ENCODE results near the gene GMDS.
"Not testable (repeated sequence)": the region's sequence is repeated elsewhere in the genome, so short reads cannot be mapped to it uniquely, and the experiment has no call there.

GMDS gene

DNA sequence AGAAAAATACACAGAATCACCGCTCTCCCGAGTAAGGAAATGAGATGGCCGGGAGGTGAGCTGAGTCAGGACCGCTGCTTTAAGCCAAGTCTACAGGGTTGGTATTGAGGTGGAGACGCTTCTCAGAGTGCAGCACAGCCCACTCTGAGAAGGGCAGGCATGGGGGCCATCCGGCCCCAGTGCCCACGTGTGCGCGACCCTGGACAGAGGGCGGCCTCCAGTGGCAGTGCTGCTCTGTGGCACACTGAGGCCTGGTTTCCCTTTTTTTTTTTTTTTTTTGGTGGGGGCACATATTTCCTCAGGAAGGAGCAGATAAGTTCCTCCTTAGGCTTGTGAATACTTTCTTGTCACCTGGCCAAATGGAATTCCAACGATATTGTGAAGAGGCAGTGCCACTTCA is 546.9 kb downstream of the GMDS start:
- DNase-seq: no peak

DNA sequence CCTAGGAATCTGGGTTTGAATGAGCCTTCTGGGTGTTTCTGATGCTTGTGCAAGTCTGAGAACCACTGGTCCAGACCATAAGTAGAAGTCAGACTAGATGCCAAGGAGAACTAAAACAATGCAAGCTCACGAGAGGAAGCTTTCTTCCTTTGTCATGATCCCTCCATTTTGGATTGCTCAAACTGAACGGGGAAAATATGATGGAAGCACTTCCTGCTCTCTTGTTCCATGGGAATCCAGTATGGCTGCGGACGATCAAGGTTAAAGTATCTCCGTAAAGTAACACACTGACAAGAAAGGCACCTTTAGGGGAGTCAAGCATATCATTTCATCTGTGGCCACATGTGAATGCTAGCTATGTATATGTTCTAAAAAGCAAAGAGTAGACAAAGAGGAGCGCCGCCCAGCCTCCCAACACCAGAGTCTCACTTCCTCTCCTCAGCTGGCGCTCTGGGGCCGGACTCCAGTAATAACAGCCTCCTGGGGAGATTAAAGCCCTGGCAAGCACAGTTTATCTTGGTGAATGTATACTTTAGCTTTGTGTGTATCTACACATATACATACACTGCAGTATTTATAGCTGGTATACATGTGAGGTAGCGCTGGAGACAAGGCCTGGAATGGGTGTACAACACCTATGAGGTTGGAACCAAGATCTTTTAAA is 547.6 kb downstream of the GMDS start:
- DNase-seq: no peak

DNA sequence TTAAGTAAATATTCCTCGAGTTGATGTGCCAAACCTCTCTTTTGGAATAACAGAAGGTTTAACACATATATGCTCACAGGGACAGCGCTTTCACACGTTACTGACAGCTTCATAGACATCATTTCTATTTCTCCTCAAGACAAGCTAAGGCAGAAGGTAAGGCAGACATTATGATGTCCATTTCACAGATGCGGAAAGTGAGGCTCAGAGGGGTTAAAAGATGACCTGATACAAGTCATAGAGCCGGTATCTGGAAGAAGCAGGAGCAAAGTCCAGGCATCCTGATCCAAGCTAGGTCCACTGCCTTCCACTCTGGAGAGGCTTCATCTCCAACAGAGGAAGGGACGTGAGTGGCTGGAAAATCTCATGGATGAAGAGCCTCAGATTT is 548.9 kb downstream of the GMDS start:
- no peak for DNase-seq

DNA sequence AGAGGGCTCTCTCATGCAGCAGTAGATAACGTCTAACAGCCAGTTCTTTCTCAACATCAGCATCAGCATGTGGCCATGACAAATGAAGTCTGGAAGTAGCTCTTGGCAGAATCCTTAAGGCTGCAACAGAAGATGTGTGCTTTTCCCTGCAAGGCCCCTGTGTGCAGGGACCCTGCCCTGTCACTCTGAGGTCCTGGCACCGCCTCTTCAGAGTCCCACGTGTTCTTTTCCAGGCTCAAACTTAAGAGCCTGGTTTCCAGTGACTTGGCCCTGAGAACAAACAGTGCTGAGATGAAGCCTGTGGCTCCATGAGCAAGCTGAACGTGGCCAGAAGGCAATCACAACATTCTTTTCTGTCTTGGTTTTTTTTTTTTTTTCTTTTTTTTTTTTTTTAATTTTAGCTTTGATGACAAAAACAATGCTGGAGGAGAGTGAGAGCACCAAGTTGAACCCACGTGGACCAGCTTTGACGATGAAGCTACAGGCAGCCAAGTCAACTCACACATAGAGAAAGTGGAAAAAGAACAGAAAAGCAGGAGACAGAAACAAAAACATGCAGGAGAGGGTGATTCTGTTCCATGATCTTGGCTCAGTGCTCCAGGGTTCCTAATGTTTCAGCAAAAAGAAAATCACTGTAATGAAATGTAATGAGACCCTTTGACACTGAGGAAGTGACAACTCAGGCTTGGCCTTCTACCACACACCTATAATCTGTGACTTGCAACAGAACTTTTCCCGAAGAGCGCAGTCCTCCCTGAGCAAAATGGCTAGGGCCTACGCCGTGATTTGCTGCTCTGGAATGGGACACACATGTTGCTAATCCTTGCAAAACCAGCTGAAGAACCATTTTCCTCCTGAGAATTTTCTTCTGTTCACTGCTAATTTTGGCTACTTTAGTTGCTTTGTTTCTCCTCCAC is 549.6 kb downstream of the GMDS start:
- DNase-seq: no peak

DNA sequence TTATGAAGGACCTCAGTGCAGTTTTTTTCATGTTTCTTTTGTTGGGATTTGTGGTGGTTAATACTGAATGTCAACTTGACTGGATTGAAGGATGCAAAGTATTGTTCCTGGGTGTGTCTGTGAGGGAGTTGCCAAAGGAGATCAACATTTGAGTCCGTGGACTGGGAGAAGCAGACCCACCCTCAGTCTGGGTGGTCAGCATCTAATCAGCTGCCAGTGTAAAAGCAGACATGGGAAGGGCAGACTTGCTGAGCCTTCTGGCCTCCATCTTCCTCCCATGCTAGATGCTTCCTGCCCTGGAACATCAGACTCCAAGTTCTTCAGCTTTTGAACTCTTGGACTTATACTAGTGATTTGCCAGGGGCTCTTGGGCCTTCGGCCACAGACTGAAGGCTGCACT is 553.6 kb downstream of the GMDS start:
- not testable (repeated sequence) for DNase-seq

DNA sequence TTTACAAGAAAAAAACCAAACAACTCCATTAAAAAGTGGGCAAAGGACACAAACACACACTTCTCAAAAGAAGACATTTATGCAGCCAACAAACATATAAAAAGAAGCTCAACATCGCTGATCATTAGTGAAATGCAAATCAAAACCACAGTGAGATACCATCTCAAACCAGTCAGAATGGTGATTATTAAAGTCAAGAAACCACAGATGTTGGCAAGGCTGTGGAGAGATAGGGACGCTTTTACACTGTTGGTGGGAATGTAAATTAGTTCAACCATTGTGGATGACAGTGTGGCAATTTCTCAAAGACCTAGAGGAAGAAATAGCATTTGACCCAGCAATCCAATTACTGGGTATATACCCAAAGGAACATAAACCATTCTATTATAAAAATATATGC is 554.7 kb downstream of the GMDS start:
- DNase-seq: not testable (repeated sequence)

DNA sequence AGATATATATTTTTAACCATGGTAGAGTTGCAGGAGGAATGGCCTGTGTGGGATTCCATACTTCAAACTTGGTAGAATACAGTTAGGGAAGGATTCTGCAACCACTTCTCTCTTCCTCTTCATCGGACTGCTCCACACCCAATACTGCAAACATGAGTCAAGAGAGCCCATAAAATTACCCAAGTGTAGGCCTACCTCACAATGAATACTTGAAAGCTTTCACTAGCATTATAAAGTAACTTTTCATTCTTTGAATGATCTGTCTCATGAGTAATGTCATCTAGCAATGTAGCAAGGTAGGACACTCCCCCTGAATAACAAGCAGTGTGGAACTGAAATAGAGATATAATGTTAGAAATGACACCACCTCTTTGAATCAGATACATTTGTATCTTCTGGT is 556.3 kb downstream of the GMDS start:
- DNase-seq: no peak

DNA sequence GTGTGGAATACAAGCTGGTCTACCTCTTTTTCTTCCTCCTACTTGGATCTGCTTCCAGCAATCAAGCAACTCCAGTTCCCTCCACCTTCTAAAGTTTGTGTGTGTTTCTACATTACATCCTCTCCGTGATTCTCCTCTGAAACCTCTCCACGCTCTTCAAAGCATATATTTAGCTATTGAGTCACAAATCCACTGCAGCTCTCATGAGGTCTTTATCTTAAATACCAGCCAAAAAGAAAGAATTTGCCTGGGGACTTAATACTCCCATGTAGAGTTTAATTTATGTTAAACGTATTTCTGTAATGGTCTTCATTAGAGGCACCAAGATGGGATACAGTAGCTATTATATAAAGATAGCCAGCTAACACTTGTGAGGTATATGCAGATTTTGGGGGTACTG is 557.0 kb downstream of the GMDS start:
- DNase-seq: no peak

DNA sequence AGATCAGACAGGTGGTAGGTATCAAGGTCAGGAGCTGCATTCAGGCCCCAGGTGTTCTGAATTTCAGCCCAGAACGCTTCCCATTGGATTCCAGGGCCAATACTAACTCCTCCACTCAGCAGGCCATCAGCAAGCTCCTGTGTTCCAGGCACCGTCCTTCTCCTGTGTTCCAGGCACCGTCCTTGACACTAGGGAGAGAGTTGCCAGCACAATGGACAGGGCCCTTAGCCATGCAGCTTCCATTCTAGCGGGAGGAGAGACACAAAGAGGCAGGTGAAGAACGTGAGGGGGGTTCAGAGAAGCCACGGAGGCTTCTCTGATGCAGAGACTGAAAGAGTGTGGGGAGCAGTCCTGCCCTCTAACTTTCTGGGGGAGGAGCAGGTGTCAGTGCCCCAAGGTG is 558.0 kb downstream of the GMDS start:
- DNase-seq: no peak

DNA sequence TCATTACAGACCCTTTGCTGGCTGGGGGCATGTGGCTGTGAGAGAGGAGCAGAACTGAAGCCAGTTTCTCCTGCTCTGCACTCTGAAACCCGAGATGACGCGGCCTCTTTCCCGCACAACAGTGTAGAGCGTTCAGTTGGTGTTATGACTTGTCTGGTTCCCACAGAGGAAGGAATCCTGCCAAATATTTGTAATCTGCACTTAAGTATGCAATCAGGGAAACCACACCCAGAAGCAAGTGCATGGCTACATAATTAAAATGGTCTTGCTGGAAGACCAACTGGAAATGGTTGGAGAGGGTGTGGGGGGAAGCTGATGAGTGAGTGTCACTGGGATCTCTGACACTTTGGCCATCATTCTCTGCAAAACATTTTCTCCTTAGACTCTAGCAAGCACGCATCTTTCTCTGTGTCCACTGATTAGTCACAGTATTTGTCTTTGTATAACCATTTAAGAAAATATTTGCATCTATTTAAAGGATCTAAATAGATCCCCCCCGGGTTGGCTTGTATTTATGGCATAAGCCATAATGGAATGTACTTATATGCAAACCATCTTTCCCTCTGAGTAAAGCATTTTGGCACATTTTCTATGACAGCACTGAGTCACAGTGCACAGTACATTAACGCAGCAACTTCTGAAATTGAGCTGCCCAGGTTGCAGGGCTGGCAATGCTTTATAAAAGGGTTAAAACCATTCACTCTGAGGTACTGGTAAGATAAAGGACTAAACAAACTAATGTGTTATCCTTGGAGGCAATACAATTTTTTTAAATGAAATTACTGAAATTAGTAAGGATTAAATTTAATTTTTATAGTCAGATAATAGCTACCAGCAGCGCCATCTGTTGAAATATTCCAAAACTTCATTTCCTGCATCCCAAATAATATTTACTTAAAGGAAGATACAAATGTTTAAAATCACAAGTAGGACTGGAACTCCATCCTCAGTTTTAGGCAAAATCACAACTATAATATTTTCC is 559.0 kb downstream of the GMDS start:
- DNase-seq: no peak

DNA sequence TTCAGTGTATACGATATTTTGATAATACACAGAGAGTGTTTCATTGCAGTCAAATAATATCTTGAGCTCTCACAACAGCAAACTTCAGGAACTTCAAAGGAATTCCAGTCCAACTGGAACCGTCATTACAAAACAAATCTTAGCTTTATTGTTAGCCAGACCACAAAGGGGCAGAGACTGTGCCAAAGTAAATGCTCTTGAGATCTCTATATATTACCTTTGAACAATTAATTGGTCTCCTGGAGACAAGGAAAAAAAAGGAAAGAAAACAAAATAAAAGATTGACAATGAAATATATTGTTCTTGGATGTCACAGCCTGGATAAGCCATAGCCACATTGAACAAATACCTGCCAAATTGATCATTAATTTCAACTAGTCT is 565.7 kb downstream of the GMDS start:
- no peak for DNase-seq

DNA sequence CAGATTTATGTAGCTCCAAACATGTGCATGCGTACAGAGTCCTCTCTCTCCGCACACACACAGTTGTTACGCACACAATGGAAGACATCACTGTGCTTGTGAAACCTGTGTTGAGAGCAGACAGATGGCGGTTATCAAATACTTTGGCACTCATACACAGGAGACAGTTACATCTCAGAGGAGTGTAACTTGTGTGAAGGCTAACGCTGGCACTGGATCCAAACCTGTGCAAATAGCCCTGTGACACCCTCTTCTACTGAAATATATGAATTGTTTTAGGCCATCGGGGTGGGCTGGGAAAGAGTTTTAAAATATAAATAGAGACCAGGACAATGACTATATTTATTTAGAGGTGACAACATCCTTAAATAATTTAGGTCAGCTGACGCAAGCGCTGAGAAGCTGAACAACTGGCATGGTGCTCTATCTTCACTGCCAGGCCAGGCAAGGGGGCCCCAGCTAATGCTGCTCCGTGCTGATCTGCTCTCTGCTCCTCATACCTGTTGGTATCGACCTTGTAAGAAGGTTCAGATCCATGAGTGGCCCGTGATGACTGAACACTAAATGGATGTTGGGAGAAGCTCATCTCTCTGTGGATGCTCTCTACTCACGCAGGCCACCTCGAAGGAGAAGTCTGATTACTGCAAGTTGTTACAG is 566.2 kb downstream of the GMDS start:
- no peak for DNase-seq

DNA sequence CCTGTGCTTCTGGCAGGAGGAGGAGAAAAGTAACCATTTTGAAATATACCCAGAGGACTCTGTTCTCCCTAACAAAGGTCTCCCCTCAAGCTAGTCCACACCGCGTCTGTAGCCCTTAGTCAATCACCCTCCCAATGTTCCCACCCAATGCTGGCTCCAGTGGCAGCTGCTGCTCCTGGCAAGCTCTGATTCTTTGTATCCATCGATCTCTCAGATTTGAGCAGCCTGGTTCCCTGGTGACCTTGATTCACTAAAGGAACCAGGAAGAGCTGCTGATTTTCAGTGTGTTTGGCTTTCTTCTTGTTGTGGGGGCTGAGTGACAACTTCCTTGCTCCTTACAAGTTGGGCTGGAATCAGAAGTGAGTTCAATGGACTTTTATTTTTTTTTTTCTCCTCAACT is 567.2 kb downstream of the GMDS start:
- DNase-seq: no peak

DNA sequence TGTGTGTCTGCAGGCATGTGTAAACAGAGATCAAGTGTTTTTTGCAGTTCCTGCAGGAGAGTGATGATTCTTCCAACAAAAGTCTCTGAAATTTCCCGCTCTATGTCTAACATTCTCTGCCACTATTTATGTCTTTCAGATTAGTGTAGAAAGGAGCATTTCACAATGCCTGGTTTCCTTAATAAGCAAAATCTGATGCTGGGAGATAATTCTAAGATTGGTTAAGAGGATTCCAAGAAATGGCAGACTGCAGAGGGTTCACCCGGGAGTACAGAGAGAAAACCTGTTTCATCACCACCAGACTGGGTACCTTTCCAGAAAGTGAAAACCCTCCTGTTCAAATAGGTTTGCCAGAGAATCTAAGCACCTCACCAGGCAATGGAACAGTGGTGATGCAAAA is 573.0 kb downstream of the GMDS start:
- no peak for DNase-seq

DNA sequence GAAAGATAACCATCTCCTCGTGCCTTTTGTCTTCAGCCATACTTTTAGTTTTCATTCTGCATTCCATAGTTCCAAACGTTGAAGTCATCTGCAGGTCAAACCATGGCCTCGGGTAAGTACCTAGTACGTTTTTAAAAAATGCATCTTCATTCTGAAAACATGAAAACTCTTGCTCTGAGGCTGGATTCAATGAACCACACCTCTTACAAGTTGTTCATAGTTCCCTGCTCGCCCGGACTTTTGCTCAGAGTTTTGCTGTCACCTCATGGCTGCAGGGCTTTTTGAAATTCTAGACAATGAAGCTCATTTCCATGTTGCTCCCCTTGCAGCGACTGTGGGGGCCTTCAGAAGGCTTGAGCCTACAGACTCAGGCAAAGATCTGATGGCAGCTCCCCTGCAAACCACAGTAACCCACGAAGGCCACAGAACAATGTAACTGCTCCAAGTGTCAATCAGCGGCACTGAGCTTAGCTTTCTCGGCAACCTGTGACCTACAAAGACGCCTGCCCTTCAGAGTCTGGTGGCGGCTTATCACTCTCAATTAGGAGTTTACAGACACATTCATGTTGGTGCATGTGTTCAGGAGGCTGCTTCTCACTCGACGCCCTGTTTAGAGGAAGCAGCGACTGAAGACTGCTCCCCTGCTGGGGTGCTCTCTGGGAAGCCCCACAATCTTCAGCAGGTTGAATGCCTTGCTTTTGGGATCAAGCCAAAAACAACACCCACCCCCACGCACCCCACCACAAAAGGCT is 574.5 kb downstream of the GMDS start:
- DNase-seq: no peak

DNA sequence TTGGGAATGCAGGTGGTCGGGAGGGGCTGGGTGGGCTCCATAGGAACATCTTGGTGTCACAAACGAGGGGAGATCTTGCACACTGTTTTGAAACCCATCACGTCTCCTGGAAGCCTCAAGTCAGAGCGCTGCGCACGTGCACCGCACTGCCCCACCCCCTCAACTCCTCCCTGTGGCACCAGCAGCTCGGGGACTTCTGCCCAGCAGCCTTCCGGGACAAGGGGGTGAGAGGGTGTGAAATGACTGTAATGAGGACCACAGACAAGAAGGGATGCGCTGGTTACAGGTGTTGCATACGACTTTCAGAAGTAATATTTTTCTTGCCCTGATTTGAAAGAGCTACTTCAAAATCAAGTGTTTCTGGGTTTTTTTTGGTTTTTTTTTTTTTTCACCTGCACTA is 575.4 kb downstream of the GMDS start:
- DNase-seq: no peak

DNA sequence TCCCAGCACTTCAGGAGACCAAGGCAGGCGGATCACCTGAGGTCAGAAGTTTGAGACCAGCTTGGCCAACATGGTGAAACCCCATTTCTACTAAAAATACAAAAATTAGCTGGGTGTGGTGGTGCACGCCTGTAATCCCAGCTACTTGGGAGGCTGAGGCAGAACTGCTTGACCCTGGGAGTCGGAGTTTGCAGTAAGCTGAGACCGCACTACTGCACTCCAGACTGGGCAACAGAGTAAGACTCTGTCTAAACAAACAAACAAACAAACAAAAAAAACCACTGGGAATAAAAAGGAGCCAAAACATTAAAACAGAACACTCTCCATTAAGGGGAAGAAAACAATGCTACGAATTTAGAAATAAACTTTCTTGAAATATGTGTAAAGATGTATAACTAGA is 576.9 kb downstream of the GMDS start:
- DNase-seq: not testable (repeated sequence)

DNA sequence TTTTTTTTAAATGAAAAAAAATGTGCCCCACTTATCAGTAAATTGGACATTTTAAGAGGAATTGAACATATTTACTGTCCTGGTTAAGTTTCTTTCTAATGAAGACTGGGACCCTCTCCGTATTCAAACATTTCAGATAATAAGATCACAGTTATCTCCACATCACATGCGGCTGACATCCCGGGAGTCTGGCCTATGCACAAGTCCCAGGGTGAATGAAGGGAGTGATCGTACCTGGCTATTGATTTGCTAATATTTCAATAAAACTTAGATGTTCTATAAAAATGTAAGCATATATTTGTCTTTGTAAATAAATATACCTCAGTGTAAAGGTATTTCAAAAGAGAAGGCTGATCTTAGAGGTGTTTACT is 577.6 kb downstream of the GMDS start:
- DNase-seq: no peak

DNA sequence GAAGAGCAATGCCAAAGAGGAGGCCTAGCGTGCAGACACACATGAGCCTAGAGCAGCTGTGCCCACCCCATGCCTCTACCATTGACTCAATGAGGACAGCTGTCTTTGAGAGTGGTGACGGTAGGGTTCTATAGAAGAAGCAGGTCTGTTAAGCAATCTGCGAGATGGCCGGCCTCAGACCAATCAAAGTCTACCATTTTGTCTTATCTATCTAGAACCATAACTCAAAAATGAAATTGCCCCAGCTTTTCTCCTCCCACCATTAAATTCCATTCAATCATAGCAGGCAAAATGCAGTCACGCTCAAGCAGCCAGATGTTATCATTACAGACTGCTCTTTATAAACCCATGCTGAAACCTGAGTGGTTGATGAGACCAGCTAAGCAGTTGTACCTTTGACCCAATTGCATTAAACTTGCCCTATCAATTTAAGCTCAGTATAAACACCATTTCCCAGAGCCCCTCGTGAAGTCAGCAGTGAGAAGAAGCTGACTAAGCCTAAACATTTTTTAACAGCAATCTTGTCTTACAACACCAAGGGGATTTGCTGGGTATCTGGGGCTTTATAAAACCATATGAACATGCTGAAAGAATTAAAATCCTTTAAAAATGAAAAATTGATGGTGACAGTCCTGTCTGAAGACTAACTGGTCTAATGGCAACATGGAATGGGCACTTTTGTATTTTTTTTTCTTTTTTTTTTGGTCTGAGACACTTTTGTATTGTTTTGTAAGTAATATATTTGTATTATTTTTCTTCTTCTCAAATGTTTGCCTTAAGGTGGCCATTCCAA is 578.2 kb downstream of the GMDS start:
- no peak for DNase-seq

DNA sequence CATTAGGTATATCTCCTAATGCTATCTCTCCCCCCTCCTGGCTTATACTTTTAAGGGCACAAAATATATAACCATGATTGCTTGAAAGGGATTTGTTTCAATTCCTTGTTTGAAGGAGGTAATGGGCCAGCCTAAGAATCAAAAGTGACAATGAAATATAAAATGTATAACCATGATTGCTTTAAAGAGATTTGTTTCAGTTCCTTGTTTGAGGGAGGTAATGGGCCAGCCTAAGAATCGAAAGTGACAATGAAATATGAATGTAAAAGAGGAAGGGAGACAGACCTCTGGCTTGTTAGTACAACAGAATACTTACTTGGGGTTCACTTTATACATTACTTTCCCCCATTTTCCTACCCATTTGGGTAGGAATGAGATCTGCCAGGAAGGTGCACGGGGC is 580.2 kb downstream of the GMDS start:
- no peak for DNase-seq

DNA sequence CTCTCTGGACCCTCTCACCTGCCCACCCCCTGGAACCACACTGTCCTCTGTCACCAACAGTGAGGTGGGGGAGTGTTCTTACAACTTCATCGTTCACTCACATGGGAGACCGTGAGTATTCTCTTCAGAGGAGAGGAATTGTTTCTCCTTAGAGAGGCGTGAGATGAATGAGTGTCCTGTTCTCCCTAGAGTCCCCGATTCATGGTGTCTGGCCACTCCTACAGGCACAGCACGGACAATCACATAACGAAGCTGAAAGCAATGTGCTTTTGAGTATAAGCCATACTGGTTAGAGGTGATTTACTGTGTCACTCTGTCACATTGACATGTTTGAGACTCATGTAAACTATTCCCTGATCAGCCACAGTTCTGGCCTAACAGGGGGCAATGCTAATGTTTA is 581.1 kb downstream of the GMDS start:
- DNase-seq: no peak

All from activated CD4-positive, CD25-positive, alpha-beta regulatory T cell (primary cell).